ENCODE measurements around the gene BBLN.

Gene BBLN

GRCh38 chr9:128136816-128137793 is 23.0 kb upstream of the BBLN start:
- DNase-seq (ENCODE audit: extremely low read depth, low read depth) = no peak
- H3K4me3 ChIP-seq (replicated peaks; ENCODE audit: low read depth, low read length) = no peak overlapping the region
- TF ChIP-seq CTCF (IDR thresholded peaks at IDR 0.05; ENCODE audit: low read depth, low read length, missing control alignments) = no peak

- no peak for DNase-seq (ENCODE audit: extremely low read depth, low read depth)
- no peak for TF ChIP-seq CTCF (IDR thresholded peaks at IDR 0.05; ENCODE audit: low read depth, low read length, missing control alignments)
- no peak overlapping the region for H3K4me3 ChIP-seq (replicated peaks; ENCODE audit: low read depth, low read length)
Measured at GRCh38 chr9:128138001-128138400, 22.1 kb upstream of the BBLN start.

- DNase-seq (ENCODE audit: extremely low read depth, low read depth) = no peak
- no peak for TF ChIP-seq CTCF (IDR thresholded peaks at IDR 0.05; ENCODE audit: low read depth, low read length, missing control alignments)
- H3K4me3 ChIP-seq (replicated peaks; ENCODE audit: low read depth, low read length) = no peak overlapping the region
Measured at GRCh38 chr9:128139621-128140020, 20.4 kb upstream of the BBLN start.

GRCh38 chr9:128141604-128142003 is 18.5 kb upstream of the BBLN start:
- no peak for TF ChIP-seq CTCF (IDR thresholded peaks at IDR 0.05; ENCODE audit: low read depth, low read length, missing control alignments)
- no peak for DNase-seq (ENCODE audit: extremely low read depth, low read depth)
- no peak overlapping the region for H3K4me3 ChIP-seq (replicated peaks; ENCODE audit: low read depth, low read length)

- no peak for TF ChIP-seq CTCF (IDR thresholded peaks at IDR 0.05; ENCODE audit: low read depth, low read length, missing control alignments)
- DNase-seq (ENCODE audit: extremely low read depth, low read depth) = no peak
- H3K4me3 ChIP-seq (replicated peaks; ENCODE audit: low read depth, low read length) = no peak overlapping the region
Measured at GRCh38 chr9:128142061-128142460, 18.0 kb upstream of the BBLN start.

- no peak for TF ChIP-seq CTCF (IDR thresholded peaks at IDR 0.05; ENCODE audit: low read depth, low read length, missing control alignments)
- DNase-seq (ENCODE audit: extremely low read depth, low read depth) = no peak
- no peak overlapping the region for H3K4me3 ChIP-seq (replicated peaks; ENCODE audit: low read depth, low read length)
Measured at GRCh38 chr9:128142596-128142995, 17.5 kb upstream of the BBLN start.
